K562 (cell line): Measurements from ENCODE around the gene CEBPE. TPM values are rescaled to one million over a fixed set of nuclear protein-coding genes. Genes with fewer than 3 reads are reported as not detected.

ENCODE experiments used
- ARID3B ChIP-seq: fragments of 250-450 bp; sonication (Bioruptor Pico); IDR thresholded peaks from 2 replicates; pipeline ENCODE4 v1.4.0; 2020; ENCODE audit warnings: borderline replicate concordance
- BRD9 ChIP-seq: fragments of 450-650 bp; IDR thresholded peaks from 2 replicates; pipeline ENCODE4 v1.6.1; 2018; ENCODE audit warnings: low read depth; ENCODE audit not compliant: partially characterized antibody
- GABPB1 ChIP-seq: sonication (generic); formaldehyde crosslinking; IDR thresholded peaks from 2 replicates; pipeline ENCODE4 v1.8.0; 2022; ENCODE audit warnings: mild to moderate bottlenecking, missing genetic modification reagents
- HINFP ChIP-seq: fragments of 450-650 bp; conservative IDR thresholded peaks from 2 replicates; pipeline ENCODE4 v1.6.1; 2016; ENCODE audit warnings: missing genetic modification characterization, low read depth, mild to moderate bottlenecking, control low read depth, missing compliant biosample characterization
- MEIS2 ChIP-seq: fragments of 450-650 bp; IDR thresholded peaks from 2 replicates; pipeline ENCODE4 v1.6.1; 2014; ENCODE audit warnings: mild to moderate bottlenecking; ENCODE audit not compliant: partially characterized antibody
- SMAD3 ChIP-seq: fragments of 450-650 bp; formaldehyde crosslinking; conservative IDR thresholded peaks from 2 replicates; pipeline ENCODE4 v1.4.0; 2020; ENCODE audit warnings: mild to moderate bottlenecking
- SMARCA4 ChIP-seq: fragments of 450-650 bp; IDR thresholded peaks from 2 replicates; pipeline ENCODE4 v1.6.1; 2016
- ZNF79 ChIP-seq: fragments of 250-450 bp; sonication (Bioruptor Pico); IDR thresholded peaks from 2 replicates; pipeline ENCODE4 v1.4.0; 2020; ENCODE audit warnings: low read depth, mild to moderate bottlenecking, moderate library complexity
- ZNF830 ChIP-seq: fragments of 250-450 bp; sonication (Bioruptor Pico); IDR thresholded peaks from 2 replicates; pipeline ENCODE4 v1.5.0; 2021; ENCODE audit warnings: mild to moderate bottlenecking
- polyA plus RNA-seq, 8 experiments: library from polyadenylated mRNA; depleted of rRNA in 4 of 8; stranded (reverse) in 5 of 8; unstranded in 3 of 8; fragments of >200 nt; fragmentation: Nextera tagmentation in 2 of 8; fragmentation: Illumina TruSeq in 1 of 8; extraction: Ambion mirVana in 2 of 8; extraction: Trizol in 1 of 8; gene quantifications; 2 replicates each; pipeline versions ENCODE4 v1.2.1 to v1.2.3, GENCODE V29; 2011 to 2014; ENCODE audit warnings: inconsistent platforms in 1 of 8, missing spikeins in 1 of 8
- total RNA-seq, 7 experiments: library from RNA; depleted of rRNA in 6 of 7; stranded (reverse); fragments of >200 nt in 6 of 7; fragmentation: Illumina TruSeq in 2 of 7; extraction: Trizol in 2 of 7; gene quantifications; 2 replicates each; pipeline versions ENCODE4 v1.2.1 to v1.2.3, GENCODE V29; 2011 to 2021; ENCODE audit warnings: low replicate concordance in 1 of 7
- TF ChIP-seq, protein P1 (sequence below): fragments of 250-450 bp; sonication (Bioruptor Pico); IDR thresholded peaks from 2 replicates; pipeline ENCODE4 v1.5.1; 2021; ENCODE audit warnings: mild to moderate bottlenecking
- TF ChIP-seq, protein P2 (sequence below), 2 experiments: fragments of 450-650 bp; conservative IDR thresholded peaks; 2 replicates each; pipeline ENCODE4 v1.6.1; 2017; ENCODE audit warnings: mild to moderate bottlenecking in 2 of 2, moderate library complexity in 2 of 2
- TF ChIP-seq, protein P3 (sequence below): IDR thresholded peaks from 3 replicates; pipeline ENCODE4 v1.6.1; 2011; ENCODE audit warnings: borderline replicate concordance, mild to moderate bottlenecking; ENCODE audit not compliant: insufficient read length, insufficient read depth

The CEBPE gene
- total and polyA plus RNA-seq, 9 of the 15 experiments (the other 6 are each of a cell fraction or from before 2014, with no cell fraction given), result 0.09 to 0.15 (median 0.13) TPM; not detected in 6

- TF ChIP-seq HINFP (tag) (no peak), MEIS2 (peak; percentile 68), SMAD3 (no peak), GABPB1 (CRISPR knock-in tag) (no peak), SMARCA4 (peak; percentile 80), BRD9 (no peak), ARID3B (no peak), ZNF79 (CRISPR knock-in tag) (no peak), ZNF830 (no peak)
- TF ChIP-seq, protein P1, sequence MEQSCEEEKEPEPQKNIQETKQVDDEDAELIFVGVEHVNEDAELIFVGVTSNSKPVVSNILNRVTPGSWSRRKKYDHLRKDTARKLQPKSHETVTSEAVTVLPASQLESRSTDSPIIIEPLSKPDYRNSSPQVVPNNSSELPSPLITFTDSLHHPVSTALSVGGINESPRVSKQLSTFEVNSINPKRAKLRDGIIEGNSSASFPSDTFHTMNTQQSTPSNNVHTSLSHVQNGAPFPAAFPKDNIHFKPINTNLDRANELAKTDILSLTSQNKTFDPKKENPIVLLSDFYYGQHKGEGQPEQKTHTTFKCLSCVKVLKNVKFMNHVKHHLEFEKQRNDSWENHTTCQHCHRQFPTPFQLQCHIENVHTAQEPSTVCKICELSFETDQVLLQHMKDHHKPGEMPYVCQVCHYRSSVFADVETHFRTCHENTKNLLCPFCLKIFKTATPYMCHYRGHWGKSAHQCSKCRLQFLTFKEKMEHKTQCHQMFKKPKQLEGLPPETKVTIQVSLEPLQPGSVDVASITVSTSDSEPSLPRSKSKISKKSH (CRISPR knock-in tag), result no peak
- TF ChIP-seq, protein P2, sequence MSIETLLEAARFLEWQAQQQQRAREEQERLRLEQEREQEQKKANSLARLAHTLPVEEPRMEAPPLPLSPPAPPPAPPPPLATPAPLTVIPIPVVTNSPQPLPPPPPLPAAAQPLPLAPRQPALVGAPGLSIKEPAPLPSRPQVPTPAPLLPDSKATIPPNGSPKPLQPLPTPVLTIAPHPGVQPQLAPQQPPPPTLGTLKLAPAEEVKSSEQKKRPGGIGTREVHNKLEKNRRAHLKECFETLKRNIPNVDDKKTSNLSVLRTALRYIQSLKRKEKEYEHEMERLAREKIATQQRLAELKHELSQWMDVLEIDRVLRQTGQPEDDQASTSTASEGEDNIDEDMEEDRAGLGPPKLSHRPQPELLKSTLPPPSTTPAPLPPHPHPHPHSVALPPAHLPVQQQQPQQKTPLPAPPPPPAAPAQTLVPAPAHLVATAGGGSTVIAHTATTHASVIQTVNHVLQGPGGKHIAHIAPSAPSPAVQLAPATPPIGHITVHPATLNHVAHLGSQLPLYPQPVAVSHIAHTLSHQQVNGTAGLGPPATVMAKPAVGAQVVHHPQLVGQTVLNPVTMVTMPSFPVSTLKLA (conservative IDR thresholded peaks at IDR 0.05), result peak; percentile 91 to 95
- TF ChIP-seq, protein P3, sequence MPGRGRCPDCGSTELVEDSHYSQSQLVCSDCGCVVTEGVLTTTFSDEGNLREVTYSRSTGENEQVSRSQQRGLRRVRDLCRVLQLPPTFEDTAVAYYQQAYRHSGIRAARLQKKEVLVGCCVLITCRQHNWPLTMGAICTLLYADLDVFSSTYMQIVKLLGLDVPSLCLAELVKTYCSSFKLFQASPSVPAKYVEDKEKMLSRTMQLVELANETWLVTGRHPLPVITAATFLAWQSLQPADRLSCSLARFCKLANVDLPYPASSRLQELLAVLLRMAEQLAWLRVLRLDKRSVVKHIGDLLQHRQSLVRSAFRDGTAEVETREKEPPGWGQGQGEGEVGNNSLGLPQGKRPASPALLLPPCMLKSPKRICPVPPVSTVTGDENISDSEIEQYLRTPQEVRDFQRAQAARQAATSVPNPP, result no peak
These were observed 45.2 kb upstream of the CEBPE start (continued) for GRCh38 chr14:23164250-23164649.
